Hepatocyte (in vitro differentiated cells): ENCODE measurements around the gene PRPF8. TPM values are rescaled to one million over a fixed set of nuclear protein-coding genes. Genes with fewer than 3 reads are reported as not detected.

Experiments used
- DNase-seq: peaks from one replicate; pipeline ENCODE4 v3.0.0-alpha.2; 2016; ENCODE audit warnings: low spot score
- H2AFZ ChIP-seq: fragments of 200-600 bp; sonication (generic); 2 replicates; pipeline ENCODE4 v1.6.0; 2016; ENCODE audit warnings: antibody characterized with exemption, mild to moderate bottlenecking
- H3K27ac ChIP-seq: fragments of 200-600 bp; sonication (generic); 2 replicates; pipeline ENCODE4 v1.5.1; 2016; ENCODE audit warnings: mild to moderate bottlenecking
- H3K27me3 ChIP-seq: fragments of 200-600 bp; sonication (generic); 2 replicates; pipeline ENCODE4 v1.6.1; 2016
- H3K36me3 ChIP-seq: fragments of 200-600 bp; sonication (generic); replicated peaks from 2 replicates; pipeline ENCODE4 v1.5.1; 2016; ENCODE audit warnings: low read depth; ENCODE audit not compliant: insufficient read depth
- H3K4me1 ChIP-seq: fragments of 200-600 bp; sonication (generic); 2 replicates; pipeline ENCODE4 v1.5.1; 2016; ENCODE audit warnings: mild to moderate bottlenecking, moderate library complexity; ENCODE audit not compliant: insufficient read depth
- H3K4me2 ChIP-seq: fragments of 200-600 bp; sonication (generic); 2 replicates; pipeline ENCODE4 v1.6.0; 2016
- H3K4me3 ChIP-seq: fragments of 200-600 bp; sonication (generic); 2 replicates; pipeline ENCODE4 v1.5.1; 2016; ENCODE audit warnings: mild to moderate bottlenecking
- H3K79me2 ChIP-seq: fragments of 200-600 bp; sonication (generic); 2 replicates; pipeline ENCODE4 v1.6.0; 2017; ENCODE audit warnings: mild to moderate bottlenecking
- H3K9me2 ChIP-seq: fragments of 200-600 bp; sonication (generic); replicated peaks from 2 replicates; pipeline ENCODE4 v1.6.0; 2017; ENCODE audit warnings: mild to moderate bottlenecking; ENCODE audit not compliant: insufficient read depth
- H3K9me3 ChIP-seq: fragments of 200-600 bp; sonication (generic); 2 replicates; pipeline ENCODE4 v1.5.1; 2016; ENCODE audit warnings: low read depth, mild to moderate bottlenecking
- H4K20me1 ChIP-seq: fragments of 200-600 bp; sonication (generic); 2 replicates; pipeline ENCODE4 v1.6.0; 2016; ENCODE audit warnings: mild to moderate bottlenecking; ENCODE audit not compliant: insufficient read depth, poor library complexity, severe bottlenecking
- CTCF ChIP-seq: fragments of 200-600 bp; sonication (generic); IDR thresholded peaks from 2 replicates; pipeline ENCODE4 v1.5.1; 2016; ENCODE audit warnings: antibody characterized with exemption, mild to moderate bottlenecking; ENCODE audit not compliant: poor library complexity
- EZH2 ChIP-seq: fragments of 200-600 bp; sonication (generic); IDR thresholded peaks from 2 replicates; pipeline ENCODE4 v1.6.1; 2016; ENCODE audit warnings: antibody characterized with exemption, mild to moderate bottlenecking, borderline replicate concordance
- EZH2phosphoT487 ChIP-seq: fragments of 200-600 bp; sonication (generic); IDR thresholded peaks from one replicate; pipeline ENCODE4 v1.6.1; 2018; ENCODE audit warnings: antibody characterized with exemption, mild to moderate bottlenecking, low read depth, moderate library complexity; ENCODE audit not compliant: unreplicated experiment, severe bottlenecking
- WGBS: methylation state at CpG from one replicate; pipeline ENCODE4 v1.1.6; 2016; ENCODE audit warnings: low lambda C conversion rate; ENCODE audit errors: missing lambda C conversion rate; 5-methylcytosine and 5-hydroxymethylcytosine counted together
- polyA plus RNA-seq: library from polyadenylated mRNA; unstranded; fragments of >200 nt; fragmentation: Nextera tagmentation; extraction: Ambion mirVana; gene quantifications from 2 replicates; pipeline ENCODE4 v1.2.1, GENCODE V29; 2016
- total RNA-seq: library from RNA; depleted of rRNA; stranded (reverse); fragments of >200 nt; gene quantifications from 2 replicates; pipeline ENCODE4 v1.2.3, GENCODE V29; 2014

The PRPF8 gene
- total and polyA plus RNA-seq, 2 experiments from 2014 or later = 107 to 119 TPM

- H3K27ac ChIP-seq = no peak overlapping the region
- H3K4me1 ChIP-seq = peaks cover 19% of the 10 kb centered on the region
- 70% methylated on average over 4 of the region's 4 CpGs for WGBS
Observed at GRCh38 chr17:1630662-1631061, 54.0 kb downstream of the PRPF8 start.

GRCh38 chr17:1629504-1630310 is 55.0 kb downstream of the PRPF8 start:
- H4K20me1 ChIP-seq = no peaks in the 10 kb centered on the region
- H3K79me2 ChIP-seq = no peaks in the 10 kb centered on the region
- H3K27me3 ChIP-seq = peaks cover 8% of the 10 kb centered on the region
- H3K27ac ChIP-seq = peak overlapping the region; percentile 91
- H3K4me1 ChIP-seq = peaks cover 24% of the 10 kb centered on the region
- no peaks in the 10 kb centered on the region for H3K9me2 ChIP-seq
- peak overlapping the region; percentile 89 for H2AFZ ChIP-seq
- peak overlapping the region; percentile 89 for H3K4me2 ChIP-seq
- peak; percentile 73 for DNase-seq
- H3K9me3 ChIP-seq = no peaks in the 10 kb centered on the region
- TF ChIP-seq EZH2phosphoT487 (no peak), CTCF (peak; percentile 62)
- 12% methylated on average over 36 of the region's 45 CpGs for WGBS
- H3K4me3 ChIP-seq = peak overlapping the region; percentile 48
- H3K36me3 ChIP-seq = no peaks in the 10 kb centered on the region

More at GRCh38 chr17:1630662-1631061, 54.0 kb downstream of the PRPF8 start:
- Histone ChIP-seq H3K9me2 (no peaks in the 10 kb centered on the region), H3K36me3 (no peaks in the 10 kb centered on the region), H3K9me3 (no peaks in the 10 kb centered on the region), H3K79me2 (no peaks in the 10 kb centered on the region), H3K4me3 (no peak overlapping the region), H2AFZ (no peak overlapping the region), H4K20me1 (no peaks in the 10 kb centered on the region), H3K4me2 (no peak overlapping the region), H3K27me3 (peaks cover 8% of the 10 kb centered on the region)
- DNase-seq = peak; percentile 2
- TF ChIP-seq EZH2phosphoT487 (no peak), CTCF (no peak), EZH2 (no peak)

GRCh38 chr17:1628856-1629503 is 55.7 kb downstream of the PRPF8 start:
- Histone ChIP-seq H3K79me2 (no peaks in the 10 kb centered on the region), H3K27ac (peak overlapping the region; percentile 91), H3K36me3 (no peaks in the 10 kb centered on the region), H3K27me3 (peaks cover 8% of the 10 kb centered on the region), H3K4me3 (peak overlapping the region; percentile 48), H3K4me1 (peaks cover 24% of the 10 kb centered on the region), H2AFZ (peak overlapping the region; percentile 89), H4K20me1 (no peaks in the 10 kb centered on the region), H3K4me2 (peak overlapping the region; percentile 89), H3K9me2 (no peaks in the 10 kb centered on the region), H3K9me3 (no peaks in the 10 kb centered on the region)
- peak; percentile 95 for DNase-seq
- 0% methylated on average over 3 of the region's 77 CpGs for WGBS
- TF ChIP-seq CTCF (peak; percentile 28), EZH2phosphoT487 (no peak)
